Colonic mucosa (tissue), 4 donors: ENCODE data around the gene SYT1. TPM values are rescaled to one million over a fixed set of nuclear protein-coding genes. Genes with fewer than 3 reads are reported as not detected.
A peak's percentile ranks its signal among the peaks of the same experiment; 100 is the strongest.

Source experiments
- DNase-seq: peaks from one replicate; pipeline ENCODE4 v3.0.0-alpha.2; 2020
- H3K27ac ChIP-seq: fragments of 200-600 bp; one replicate; pipeline ENCODE4 v1.8.0; 2021
- H3K27me3 ChIP-seq: fragments of 200-600 bp; one replicate; pipeline ENCODE4 v1.8.0; 2021
- H3K36me3 ChIP-seq: fragments of 200-600 bp; one replicate; pipeline ENCODE4 v1.8.0; 2021
- H3K4me1 ChIP-seq: fragments of 200-600 bp; one replicate; pipeline ENCODE4 v1.8.0; 2021; ENCODE audit warnings: mild to moderate bottlenecking
- H3K4me3 ChIP-seq: fragments of 200-600 bp; one replicate; pipeline ENCODE4 v1.8.0; 2021
- H3K9ac ChIP-seq, 2 donors: one replicate each; pipeline ENCODE4 v1.7.0; 2013; ENCODE audit warnings: control low read depth in 2 of 2, low read depth in 2 of 2, low read length in 2 of 2
- H3K9me3 ChIP-seq: fragments of 200-600 bp; one replicate; pipeline ENCODE4 v1.8.0; 2021
- CTCF ChIP-seq: fragments of 200-600 bp; IDR thresholded peaks from one replicate; pipeline ENCODE4 v1.8.0; 2022; ENCODE audit warnings: antibody characterized with exemption, mild to moderate bottlenecking
- intact Hi-C: fragments of 100-400 bp; cut with DNase I; formaldehyde crosslinking; loops from one replicate; pipeline ENCODE4 v1.14.1; 2022
- total RNA-seq, 2 donors: library from RNA; stranded (reverse); fragmentation: NEBNext Ultra II Directional in 1 of 2; extraction: Animal tissue kit (Norgen Biotek cat#: 25700) in 1 of 2; gene quantifications; one replicate each; pipeline ENCODE4 v1.2.1, GENCODE V29; 2021
- donor health status: healthy.
- donor health status: DM: no; HTN: no; CAD: no.
- donor health status: DM: no; HTN: no; CAD: no.

SYT1 gene
- total RNA-seq, 2 donors from 2014 or later, result 0.94 to 3.2 TPM

DNA sequence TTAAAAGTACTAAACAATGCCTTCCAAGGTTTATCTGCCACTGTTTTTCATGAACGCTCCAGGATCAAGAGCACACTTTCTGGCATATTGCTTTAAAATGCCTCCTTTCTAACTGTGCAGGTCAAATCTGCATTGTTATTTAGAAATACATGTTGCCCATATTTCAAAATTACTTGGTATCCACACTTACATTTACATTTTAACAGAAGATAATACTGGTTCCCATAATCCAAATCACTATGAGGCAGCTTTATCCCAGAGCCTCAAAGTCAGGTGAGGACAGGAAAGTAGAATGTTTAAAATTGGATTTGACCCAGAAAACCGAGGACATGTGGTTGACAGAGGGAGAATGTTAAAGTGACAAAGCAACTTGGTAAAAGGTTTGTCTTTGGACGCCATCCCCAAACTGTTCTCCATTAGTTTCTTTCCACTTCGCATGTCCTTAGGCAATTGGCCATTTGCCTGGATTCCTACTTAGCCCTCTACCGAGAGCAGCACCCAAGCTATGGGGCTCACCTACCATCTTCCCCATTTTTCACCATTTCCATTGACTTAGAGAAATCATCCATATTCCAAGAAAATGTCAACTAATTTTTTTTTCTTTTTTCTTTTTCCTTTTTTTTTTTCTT is 473.2 kb downstream of the SYT1 start:
- TF ChIP-seq CTCF, result no peak
- Histone ChIP-seq H3K9me3 (no peaks in the 10 kb centered on the region), H3K9ac (no peak overlapping the region), H3K27me3 (no peaks in the 10 kb centered on the region), H3K4me3 (no peak overlapping the region), H3K4me1 (no peaks in the 10 kb centered on the region), H3K36me3 (no peaks in the 10 kb centered on the region), H3K27ac (no peak overlapping the region)
- intact Hi-C loops, result no loop called here
- DNase-seq, result no peak

- peak; percentile 40 for TF ChIP-seq CTCF
- peak; percentile 28 for DNase-seq
- H3K9ac ChIP-seq, result no peak overlapping the region
- H3K4me1 ChIP-seq, result no peaks in the 10 kb centered on the region
- no peaks in the 10 kb centered on the region for H3K27me3 ChIP-seq
- intact Hi-C loops, result no loop called here
- no peak overlapping the region for H3K27ac ChIP-seq
- no peak overlapping the region for H3K4me3 ChIP-seq
- no peaks in the 10 kb centered on the region for H3K36me3 ChIP-seq
- H3K9me3 ChIP-seq, result no peaks in the 10 kb centered on the region
Observed at GRCh38 chr12:79344855-79345847, 480.6 kb downstream of the SYT1 start.

DNA sequence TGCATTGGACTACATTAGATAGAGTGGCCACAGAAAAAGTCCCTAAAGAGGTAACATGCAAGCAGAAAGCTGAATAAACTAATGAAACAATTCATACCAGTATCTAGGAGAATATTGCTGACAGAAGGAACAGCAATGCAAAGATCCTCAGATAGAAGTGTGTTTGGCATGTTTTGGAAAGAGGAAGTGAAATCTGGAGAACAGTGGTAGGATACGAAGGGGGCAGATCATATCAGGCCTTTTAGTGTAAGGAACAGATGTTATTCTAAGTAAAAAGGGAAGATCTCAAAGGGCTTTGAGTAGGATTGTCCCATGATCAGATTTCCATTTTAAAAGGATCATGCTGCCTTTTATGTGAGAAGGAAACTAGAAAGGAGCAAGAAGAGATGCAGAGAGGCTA is 483.3 kb downstream of the SYT1 start:
- no peak overlapping the region for H3K4me3 ChIP-seq
- no peaks in the 10 kb centered on the region for H3K9me3 ChIP-seq
- no peak overlapping the region for H3K9ac ChIP-seq
- H3K36me3 ChIP-seq, result no peaks in the 10 kb centered on the region
- DNase-seq, result no peak
- TF ChIP-seq CTCF, result no peak
- H3K27me3 ChIP-seq, result no peaks in the 10 kb centered on the region
- H3K27ac ChIP-seq, result no peak overlapping the region
- H3K4me1 ChIP-seq, result no peaks in the 10 kb centered on the region
- intact Hi-C loops, result no loop called here

- Histone ChIP-seq H3K36me3 (no peaks in the 10 kb centered on the region), H3K27me3 (no peaks in the 10 kb centered on the region), H3K4me3 (no peak overlapping the region), H3K27ac (no peak overlapping the region), H3K4me1 (no peaks in the 10 kb centered on the region), H3K9ac (no peak overlapping the region), H3K9me3 (no peaks in the 10 kb centered on the region)
- intact Hi-C loops, result no loop called here
- no peak for TF ChIP-seq CTCF
- DNase-seq, result no peak
Observed at GRCh38 chr12:79351251-79351650, 486.7 kb downstream of the SYT1 start.

DNA sequence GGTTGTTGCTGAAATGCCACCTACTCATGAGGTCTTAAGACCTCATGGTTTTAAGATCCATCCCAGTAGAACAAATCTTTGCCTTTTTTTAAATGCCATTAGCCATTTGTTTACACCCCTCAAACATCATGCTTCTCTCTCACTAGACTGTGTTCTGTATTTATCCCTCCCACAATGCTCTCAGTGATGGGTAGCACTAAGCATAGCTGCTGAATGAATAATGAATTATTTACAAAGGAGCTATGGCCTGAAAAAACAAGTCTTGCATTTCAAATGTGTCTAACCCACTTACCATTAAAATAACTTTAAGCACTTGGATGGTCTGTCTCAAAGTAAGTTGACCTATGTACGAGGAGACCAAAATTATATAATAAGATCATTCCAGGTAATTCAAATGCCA is 491.6 kb downstream of the SYT1 start:
- Histone ChIP-seq H3K9ac (no peak overlapping the region), H3K27me3 (no peaks in the 10 kb centered on the region), H3K36me3 (no peaks in the 10 kb centered on the region), H3K27ac (no peak overlapping the region), H3K4me3 (no peak overlapping the region), H3K4me1 (no peaks in the 10 kb centered on the region), H3K9me3 (no peaks in the 10 kb centered on the region)
- intact Hi-C loops, result no loop called here
- no peak for DNase-seq
- TF ChIP-seq CTCF, result no peak
